Skin of body (tissue), 2 donors: ENCODE measurements around the gene TIPARP. TPM values are rescaled to one million over a fixed set of nuclear protein-coding genes. Genes with fewer than 3 reads are reported as not detected.

ENCODE experiments used
- DNase-seq: peaks from one replicate; lab custom pipeline; 2025; lab: John Stamatoyannopoulos, UW
- total RNA-seq: library from RNA; depleted of rRNA; stranded (reverse); fragments of >200 nt; gene quantifications from one replicate; pipeline ENCODE4 v1.2.3, GENCODE V29; 2014

The TIPARP gene
- total RNA-seq, 1 donor from 2014 or later: 33.2 TPM

DNA sequence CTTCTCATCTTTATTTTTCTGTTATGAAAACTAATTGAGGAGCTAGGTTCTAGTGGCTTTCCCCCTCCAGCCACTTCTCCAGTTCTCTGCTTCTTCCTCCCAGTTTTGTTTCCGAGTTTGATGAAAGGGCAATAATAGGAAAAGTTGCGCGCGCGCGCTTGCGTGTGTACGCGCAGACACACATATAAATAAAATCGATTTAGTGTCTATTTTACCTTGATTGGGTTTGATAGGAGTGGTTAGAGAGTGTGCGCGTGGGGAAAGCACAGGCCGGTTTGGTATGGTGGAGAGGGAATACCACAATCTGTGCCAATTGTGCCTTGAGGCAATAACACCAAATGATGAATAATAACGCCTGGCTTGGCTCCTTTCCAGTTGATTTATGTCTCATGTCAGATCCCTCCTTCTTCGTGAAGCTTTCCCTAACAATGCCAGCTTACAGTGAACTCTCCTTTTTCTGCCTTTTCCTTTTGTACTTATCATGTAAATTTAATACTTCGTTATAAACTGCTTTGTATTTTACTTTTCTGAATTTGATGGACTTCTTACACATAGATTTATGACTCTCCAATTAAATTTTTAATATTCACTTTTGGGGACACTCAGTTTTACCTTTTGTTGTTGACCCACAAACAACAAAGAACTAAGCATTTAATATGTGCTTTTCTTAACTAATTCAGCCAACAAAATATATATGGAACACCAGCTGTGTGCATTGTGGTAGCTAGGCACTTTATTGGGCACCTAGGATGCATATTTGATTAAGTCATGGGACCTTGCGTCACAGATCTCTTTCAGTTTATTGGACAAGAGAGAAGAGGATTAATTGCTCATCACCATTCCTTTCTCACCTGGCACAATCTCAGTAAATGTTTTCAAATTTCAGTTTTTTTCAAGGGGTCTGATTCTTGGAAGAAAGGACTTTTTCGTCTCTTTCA lies 1.7 kb downstream of the TIPARP start:
- peak; percentile 6 for DNase-seq

DNA sequence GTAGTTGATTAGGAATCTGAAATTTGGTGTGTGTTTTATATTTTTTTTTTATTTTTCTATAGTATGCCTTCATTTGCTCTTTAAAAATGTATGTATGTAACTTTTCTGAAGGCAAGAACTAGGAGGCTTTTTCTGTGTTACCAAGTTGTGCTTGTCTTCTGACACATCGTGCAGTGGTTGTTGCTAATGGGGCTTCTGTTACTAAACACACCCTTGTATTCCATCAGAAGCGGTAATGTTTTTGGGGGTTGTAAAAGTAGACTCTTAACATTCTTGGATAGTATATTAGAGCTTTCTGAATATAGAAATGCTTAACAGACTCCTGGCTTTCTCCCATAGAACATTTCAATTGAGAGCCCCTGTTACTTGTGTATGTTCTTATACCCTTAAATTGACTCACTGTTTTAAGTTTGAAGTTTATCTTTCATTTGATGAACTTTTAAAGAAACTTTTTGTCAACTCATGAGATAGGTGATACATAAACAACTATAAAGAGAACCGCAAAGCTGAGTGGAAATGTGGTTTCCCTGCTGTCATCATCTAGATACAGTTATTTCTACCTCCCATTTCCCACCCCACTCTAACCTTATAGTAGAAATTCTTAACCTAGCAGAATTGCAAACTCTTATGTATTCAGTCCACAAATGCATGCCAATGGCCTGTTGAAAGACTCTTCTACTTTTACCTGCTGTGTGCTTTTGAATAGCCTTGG lies 2.5 kb downstream of the TIPARP start:
- no peak for DNase-seq

DNA sequence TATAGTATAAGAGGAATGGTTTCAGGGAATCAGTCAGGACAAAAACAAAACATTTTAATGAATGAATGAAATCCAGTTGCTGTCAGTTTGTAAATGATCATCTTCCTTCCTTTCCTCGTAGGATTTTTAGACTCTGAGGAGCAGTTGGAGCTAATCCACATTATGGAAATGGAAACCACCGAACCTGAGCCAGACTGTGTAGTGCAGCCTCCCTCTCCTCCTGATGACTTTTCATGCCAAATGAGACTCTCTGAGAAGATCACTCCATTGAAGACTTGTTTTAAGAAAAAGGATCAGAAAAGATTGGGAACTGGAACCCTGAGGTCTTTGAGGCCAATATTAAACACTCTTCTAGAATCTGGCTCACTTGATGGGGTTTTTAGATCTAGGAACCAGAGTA lies 3.1 kb downstream of the TIPARP start:
- DNase-seq: no peak

DNA sequence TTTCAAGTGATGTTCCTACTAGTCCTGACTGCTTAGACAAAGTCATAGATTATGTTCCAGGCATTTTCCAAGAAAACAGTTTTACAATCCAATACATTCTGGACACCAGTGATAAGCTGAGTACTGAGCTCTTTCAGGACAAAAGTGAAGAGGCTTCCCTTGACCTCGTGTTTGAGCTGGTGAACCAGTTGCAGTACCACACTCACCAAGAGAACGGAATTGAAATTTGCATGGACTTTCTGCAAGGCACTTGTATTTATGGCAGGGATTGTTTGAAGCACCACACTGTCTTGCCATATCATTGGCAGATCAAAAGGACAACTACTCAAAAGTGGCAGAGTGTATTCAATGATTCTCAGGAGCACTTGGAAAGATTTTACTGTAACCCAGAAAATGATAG lies 3.8 kb downstream of the TIPARP start:
- no peak for DNase-seq

DNA sequence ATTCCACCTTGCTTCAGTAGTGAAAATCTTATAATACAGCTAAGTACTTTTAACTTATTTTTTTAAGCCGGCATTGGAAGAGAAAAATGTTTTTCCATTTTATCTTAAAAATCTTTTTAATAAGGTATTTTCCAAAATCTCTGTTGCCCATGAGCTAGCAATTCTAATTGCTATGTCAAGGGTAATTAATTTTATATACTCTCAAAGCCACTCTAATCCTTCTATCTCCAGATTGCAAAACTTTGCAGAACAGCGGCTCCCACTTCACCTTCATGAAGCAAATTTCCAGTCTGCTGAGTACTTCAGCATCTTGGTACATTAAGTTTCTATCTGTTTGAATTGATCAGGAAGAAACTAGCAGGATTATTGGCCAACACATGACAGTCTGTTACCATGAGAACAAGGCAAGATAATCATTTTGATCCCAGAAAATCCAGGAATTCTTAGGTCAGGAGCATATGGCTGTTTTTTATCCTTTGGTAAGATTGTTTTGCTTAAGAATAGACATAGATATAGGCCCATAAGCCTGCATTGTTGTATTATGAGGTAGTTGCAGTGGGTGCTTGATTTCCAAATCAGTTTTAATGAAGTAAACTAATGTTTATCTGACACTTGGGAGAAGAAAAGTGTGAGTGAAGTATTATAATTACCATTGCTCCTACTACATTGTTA lies 6.0 kb downstream of the TIPARP start:
- no peak for DNase-seq

DNA sequence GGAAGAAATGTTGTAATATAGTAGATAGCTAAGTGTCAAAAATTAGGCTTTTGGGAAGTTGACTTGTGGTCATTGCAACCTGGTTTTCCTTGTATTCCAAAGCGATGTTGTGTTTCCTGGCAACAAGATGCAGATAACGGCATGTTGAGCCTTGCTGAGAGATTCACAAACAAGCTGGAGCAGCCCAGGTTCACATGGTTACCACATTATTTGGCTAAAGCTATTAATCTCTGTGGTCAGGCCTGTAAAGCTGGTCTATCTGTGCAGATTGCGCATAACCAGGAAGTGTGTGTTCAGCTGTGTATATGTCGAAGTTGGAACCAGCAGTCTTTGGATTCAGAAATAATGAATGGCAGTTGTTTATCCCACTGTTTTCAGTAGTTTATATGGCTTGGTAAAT lies 6.6 kb downstream of the TIPARP start:
- DNase-seq: peak; percentile 49

DNA sequence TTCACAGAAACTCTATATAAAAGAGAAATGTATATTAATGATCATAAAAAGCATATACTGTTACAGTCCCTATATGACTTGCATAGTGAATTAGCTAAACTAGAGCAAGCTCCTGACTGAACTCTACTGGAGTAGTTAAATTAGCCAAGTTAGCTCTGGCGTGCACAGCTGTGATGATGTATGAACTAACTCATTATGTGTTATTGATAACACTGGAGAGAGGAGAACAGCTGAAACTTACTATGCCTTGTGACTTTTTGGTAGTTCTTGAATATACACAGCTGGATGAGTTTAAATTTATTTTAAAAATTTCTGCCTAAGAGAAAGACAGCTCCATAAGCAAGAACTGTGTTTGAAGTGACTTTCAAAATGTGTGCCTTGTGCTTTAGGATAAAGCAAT lies 8.1 kb downstream of the TIPARP start:
- no peak for DNase-seq

DNA sequence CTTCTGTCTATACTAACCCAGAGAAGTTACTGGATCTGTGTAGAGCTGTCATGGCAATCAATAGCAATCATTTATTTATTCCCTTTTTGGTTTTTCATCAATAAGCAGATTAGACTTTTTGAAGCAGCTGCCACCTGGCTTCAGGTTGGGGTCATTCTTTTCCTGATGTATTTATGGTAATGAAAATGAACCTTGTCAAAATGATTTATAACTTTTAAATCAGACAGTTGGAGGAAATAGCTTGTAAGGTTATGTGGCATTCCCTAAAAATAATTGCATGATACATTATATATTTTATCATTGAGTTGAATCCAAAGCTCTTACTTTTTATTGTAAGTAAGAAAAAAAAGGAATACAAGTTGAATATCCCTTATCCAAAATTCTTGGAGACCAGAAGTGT lies 8.6 kb downstream of the TIPARP start:
- DNase-seq: no peak

DNA sequence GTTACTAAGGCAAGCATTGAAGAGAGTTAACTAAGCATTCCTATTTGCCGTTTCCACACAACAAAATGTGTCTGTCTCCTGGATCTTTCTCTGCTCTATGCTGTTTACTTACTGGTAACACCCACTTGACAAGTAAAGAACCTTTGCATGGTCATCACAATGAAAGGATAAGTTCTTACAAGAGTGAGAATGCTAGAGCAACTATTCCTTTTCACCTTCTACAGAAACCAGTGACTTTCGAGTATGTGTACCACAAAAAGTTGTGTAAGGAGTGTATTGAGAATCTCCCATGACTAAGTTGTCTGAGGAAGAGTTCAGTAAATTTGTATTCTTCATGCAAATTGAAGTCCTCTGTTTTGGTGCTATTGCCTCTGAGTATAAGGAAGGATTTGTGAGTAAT lies 10.8 kb downstream of the TIPARP start:
- no peak for DNase-seq

DNA sequence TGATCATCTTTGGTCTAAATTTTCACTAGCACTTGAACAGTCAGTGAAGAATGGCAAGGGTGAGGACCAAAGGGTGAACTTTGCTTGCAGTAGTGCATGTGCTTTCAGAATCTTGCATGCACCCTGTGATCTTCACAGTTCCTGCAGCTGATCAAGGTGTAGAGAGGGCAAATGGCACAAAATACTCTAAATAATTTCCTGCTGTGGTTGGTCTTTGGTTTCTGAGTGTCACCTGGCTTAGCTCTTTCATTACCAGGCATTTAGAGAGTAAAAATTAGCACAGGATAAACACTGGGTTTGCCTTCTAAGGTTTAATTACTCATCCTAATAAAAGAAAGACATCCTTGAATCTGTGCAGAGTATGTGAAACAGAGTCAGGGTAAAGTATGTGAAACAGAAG lies 11.4 kb downstream of the TIPARP start:
- no peak for DNase-seq

DNA sequence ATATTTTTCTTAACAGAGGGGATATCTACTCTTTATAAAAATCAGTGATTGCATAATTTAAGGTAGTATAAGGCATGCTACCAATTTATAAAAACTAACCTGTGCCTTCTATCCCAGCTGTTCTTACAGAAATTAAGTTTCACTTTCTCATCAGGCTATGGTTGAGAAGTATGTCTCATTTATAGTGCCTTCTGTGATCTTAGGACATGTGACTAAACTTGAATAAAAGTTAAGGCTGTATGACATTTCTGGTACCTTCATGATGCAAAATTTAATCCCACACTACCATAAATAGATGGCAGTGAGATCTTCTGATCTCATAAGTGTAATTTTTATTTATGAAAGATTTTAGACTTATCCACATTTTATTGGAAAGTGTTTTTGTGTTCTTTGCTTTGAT lies 12.6 kb downstream of the TIPARP start:
- DNase-seq: no peak

DNA sequence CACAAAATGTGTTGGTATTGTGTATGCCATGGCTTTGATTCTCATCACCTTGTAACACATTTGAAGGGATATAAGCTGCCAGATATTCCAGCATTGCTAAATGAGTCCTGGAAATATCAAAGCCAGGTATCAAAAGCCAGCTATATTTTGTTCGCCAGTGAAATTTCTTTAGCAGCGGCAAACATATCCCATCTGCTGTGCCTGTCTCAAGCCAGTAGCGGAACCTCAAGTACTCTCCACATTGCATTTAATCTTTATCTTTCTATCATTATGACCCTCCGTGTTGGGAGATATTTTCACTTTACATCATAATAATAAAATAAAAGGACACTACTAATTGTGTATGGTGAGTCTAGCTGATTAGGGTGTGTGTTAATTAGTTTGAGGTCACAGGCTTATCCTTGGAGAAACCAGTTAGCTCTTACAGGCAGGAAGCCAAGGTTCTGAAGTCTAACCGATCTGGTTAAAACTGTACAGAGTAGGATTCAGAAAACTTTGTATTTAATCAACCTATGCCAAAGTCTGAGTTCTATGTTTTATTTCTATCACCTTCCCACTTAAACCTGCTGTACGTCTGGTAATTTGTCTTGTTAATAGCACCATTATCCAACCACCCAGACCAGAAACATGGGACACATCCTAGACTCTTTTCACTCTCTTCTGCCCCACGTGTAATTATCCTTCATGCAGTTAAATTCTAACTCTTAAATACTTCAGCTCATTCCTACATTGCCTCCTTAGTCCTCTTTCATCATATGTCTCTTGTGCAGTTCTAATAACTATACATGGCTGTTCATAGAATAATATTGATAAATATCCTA lies 14.5 kb downstream of the TIPARP start:
- no peak for DNase-seq

DNA sequence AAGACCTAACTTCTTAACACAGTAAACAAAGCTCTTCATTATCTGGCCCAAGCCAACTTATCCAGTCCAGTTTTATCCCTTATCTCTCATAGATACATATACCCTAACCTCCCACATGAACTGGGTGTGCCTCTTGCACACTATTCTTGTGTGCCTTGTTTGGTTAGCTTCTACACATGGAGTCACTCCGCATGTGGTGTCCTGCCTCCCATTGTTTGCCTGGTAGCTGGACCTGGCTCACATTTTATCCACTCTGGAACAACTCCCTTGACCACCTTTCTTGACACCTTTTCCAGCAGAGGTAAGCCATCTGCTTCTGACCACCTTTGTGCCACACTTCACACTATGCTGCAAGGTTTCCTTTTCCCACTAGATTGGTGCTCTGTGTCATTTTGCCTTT lies 15.2 kb downstream of the TIPARP start:
- no peak for DNase-seq

DNA sequence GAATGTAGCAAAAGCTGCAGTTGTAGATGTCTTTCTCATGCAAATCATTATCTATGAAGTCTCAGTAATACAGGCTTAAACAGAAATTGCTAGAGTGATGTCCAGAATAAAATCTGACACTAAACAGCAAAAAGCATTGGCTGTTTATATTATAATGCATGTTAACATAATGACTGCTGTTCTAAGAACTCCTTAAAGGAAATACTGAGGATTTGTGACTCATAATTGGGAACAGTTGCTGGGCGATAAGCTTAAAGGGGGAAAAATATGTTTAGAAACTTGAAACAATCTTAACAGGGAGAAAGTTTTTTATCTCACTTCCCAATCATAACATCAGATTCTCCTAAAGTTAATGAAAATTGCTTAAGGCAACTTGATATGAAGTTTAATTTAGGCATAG lies 17.5 kb downstream of the TIPARP start:
- DNase-seq: peak; percentile 43

DNA sequence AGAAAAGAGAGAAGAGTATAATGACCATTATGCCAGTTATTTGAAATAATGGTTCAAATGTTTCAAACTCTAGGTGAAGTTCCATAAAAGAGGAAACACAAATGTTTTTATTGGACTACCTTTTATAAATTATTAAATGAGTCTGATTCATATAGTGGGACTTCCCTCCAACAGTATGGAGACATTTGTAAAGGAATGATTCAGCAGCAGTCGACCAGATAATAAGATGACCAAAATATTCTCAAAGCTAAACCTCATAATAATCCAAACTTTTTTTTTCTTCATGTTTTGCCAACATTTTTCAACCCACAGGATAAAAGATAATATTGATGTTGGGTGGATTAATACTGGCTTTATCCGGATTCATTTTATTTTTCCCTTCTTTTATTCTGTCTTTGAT lies 18.8 kb downstream of the TIPARP start:
- DNase-seq: no peak

DNA sequence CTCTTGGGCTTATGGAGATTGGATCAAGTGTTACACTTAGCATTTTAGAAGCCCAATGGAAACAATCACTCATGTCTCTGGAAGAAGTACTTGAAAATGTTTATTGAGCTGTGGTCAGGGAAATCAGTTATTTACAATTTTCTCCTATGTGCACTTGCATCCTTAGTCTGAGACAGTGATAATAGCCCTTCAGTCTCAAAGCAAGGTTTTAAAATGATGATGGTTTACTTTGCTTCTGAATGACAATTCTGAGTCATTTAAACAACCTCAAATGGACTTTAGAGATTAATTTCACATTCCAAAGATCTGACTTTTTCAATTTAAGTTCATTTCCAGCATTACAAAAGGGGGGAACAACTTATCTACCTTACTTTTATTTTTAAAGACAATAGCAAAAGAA lies 20.1 kb downstream of the TIPARP start:
- DNase-seq: no peak

DNA sequence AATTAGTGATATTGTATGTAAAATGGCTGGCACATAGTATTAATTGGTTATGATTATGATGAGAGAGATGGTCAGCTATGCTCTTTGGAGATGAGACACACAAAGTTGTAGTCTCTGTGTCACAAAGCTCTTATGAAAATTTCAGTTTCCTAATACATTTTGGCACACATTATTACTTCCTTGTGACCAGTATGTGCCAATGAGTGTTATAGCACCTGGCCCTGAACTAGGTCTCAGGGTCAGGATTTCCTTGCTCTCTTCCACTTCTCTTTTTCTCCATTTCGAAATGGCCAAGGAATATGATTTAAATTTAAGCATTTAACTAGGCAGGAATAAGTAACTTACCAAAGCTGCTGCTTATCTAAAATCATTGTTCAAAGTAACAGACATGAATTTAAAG lies 28.0 kb downstream of the TIPARP start:
- no peak for DNase-seq

DNA sequence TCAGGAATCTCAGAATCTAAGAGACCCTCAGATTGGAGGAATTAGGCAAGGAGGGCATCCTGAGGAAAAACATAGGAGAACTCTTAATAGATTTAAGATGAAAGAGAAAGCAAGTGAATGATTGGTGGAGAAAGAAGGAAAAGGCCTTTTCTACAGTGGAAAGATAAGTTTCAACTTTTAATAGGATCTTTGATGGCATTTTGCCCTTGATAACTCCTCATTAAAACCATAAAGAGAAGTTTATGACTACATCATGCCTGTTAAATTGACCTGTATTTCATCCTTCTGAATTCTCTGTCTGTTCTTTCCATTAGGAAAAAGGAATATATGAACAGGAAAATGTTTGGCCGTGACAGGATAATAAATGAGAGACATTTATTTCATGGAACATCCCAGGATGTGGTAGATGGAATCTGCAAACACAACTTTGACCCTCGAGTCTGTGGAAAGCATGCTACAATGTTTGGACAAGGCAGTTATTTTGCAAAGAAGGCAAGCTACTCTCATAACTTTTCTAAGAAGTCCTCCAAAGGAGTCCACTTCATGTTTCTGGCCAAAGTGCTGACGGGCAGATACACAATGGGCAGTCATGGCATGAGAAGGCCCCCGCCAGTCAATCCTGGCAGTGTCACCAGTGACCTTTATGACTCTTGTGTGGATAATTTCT lies 30.1 kb downstream of the TIPARP start:
- no peak for DNase-seq

DNA sequence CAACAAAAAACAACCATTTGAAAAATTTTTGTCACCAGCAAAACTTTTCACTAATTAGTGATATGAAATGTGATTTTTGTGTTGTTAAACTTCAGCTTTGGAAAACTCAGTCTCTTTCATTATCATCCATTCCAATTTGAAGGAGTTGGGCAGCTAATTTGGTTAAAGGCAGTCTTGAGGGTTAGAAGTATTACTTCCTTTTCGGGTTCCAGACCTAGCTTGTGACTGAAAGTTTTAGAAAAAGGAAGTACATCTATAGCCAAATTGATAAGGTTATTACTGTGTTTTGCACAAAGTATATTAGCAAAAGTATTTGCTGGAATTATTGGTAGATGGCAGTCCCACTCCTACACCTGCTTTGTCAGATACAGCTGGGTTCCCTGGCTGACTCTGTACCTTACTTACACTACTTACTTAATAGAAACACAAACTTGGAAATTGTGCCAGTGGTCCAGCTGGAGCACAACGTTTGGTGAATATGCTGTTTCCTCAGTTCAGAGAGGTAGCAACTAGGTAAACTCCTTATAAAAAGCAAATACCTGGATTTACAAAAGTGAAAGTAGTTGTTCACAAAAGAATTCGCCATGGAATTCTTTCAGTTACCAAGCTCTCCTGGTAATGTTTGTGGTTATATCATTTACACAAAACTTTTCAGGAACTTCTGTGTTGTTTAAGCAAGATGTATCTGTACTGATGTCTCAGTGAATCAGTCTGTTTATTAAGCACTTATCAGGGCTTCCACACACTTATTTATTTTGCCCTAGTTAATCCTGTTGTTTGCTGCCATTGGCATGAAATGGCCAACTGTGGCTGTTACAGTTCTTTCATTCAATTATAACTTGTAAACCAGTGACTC lies 31.6 kb downstream of the TIPARP start:
- no peak for DNase-seq

DNA sequence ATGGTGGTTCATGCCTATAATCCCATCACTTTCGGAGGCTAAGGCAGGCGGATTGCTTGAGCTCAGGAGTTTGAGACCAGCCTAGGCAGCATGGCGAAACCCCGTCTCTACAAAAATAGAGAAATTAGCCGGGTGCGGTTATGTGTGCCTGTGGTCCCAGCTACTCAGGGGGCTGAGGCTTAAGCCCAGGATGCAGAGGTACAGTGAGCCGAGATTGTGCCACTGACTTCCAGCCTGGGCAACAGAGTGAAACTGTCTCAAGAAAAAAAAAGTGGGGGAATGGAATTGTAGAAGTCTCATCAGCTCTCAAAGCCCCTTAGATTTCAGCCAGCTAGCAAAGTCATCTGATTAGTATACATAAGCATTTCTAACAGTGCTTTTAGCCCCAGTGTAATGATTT lies 33.2 kb downstream of the TIPARP start:
- no peak for DNase-seq
